Neural progenitor cell (in vitro differentiated cells): ENCODE measurements around the gene FOXK2. TPM values are rescaled to one million over a fixed set of nuclear protein-coding genes. Genes with fewer than 3 reads are reported as not detected.
A peak's percentile ranks its signal among the peaks of the same experiment; 100 is the strongest.
"Not testable (repeated sequence)": the region's sequence is repeated elsewhere in the genome, so short reads cannot be mapped to it uniquely, and the experiment has no call there.

ENCODE experiments used
- DNase-seq: peaks from one replicate; pipeline ENCODE4 v3.0.0-alpha.2; 2016; ENCODE audit warnings: low spot score
- H2AFZ ChIP-seq: fragments of 200-600 bp; sonication (generic); replicated peaks from 2 replicates; pipeline ENCODE4 v1.6.1; 2016; ENCODE audit warnings: antibody characterized with exemption
- H3F3A ChIP-seq: fragments of 200-600 bp; sonication (generic); 2 replicates; pipeline ENCODE4 v1.6.1; 2016; ENCODE audit warnings: antibody characterized with exemption, low read depth
- H3K27ac ChIP-seq: fragments of 200-600 bp; sonication (generic); 2 replicates; pipeline ENCODE4 v1.5.1; 2016; ENCODE audit warnings: mild to moderate bottlenecking
- H3K27me3 ChIP-seq: fragments of 200-600 bp; sonication (generic); 2 replicates; pipeline ENCODE4 v1.6.1; 2016; ENCODE audit warnings: mild to moderate bottlenecking, moderate library complexity
- H3K36me3 ChIP-seq: fragments of 200-600 bp; sonication (generic); 2 replicates; pipeline ENCODE4 v1.5.1; 2016
- H3K4me1 ChIP-seq: fragments of 200-600 bp; sonication (generic); 2 replicates; pipeline ENCODE4 v1.6.1; 2016; ENCODE audit warnings: mixed run types
- H3K4me2 ChIP-seq: fragments of 200-600 bp; sonication (generic); 2 replicates; pipeline ENCODE4 v1.6.1; 2016
- H3K4me3 ChIP-seq: fragments of 200-600 bp; sonication (generic); 2 replicates; pipeline ENCODE4 v1.5.1; 2016
- H3K79me2 ChIP-seq: fragments of 200-600 bp; sonication (generic); 2 replicates; pipeline ENCODE4 v1.6.1; 2016; ENCODE audit warnings: low read depth
- H3K9ac ChIP-seq: fragments of 200-600 bp; sonication (generic); 2 replicates; pipeline ENCODE4 v1.6.1; 2016
- H3K9me3 ChIP-seq: fragments of 200-600 bp; sonication (generic); 2 replicates; pipeline ENCODE4 v1.5.1; 2016; ENCODE audit warnings: low read depth
- H4K20me1 ChIP-seq: fragments of 200-600 bp; sonication (generic); 2 replicates; pipeline ENCODE4 v1.6.1; 2016; ENCODE audit warnings: low read depth
- H3K27ac Mint-ChIP-seq: 3 replicates; pipeline ENCODE4 v1.8.0; 2021; ENCODE audit warnings: mixed read lengths
- H3K27me3 Mint-ChIP-seq: 2 replicates; pipeline ENCODE4 v1.8.0; 2022; ENCODE audit warnings: low read depth, mild to moderate bottlenecking, inconsistent platforms, moderate library complexity, mixed read lengths; ENCODE audit not compliant: insufficient read depth
- H3K36me3 Mint-ChIP-seq: 3 replicates; pipeline ENCODE4 v1.8.0; 2021; ENCODE audit warnings: mixed read lengths
- H3K4me1 Mint-ChIP-seq: 3 replicates; pipeline ENCODE4 v1.8.0; 2021; ENCODE audit warnings: mixed read lengths
- H3K4me3 Mint-ChIP-seq: 3 replicates; pipeline ENCODE4 v1.8.0; 2021; ENCODE audit warnings: mild to moderate bottlenecking, moderate library complexity, mixed read lengths
- H3K9me3 Mint-ChIP-seq: 3 replicates; pipeline ENCODE4 v1.8.0; 2020; ENCODE audit warnings: mixed read lengths
- EZH2 ChIP-seq: fragments of 200-600 bp; sonication (generic); IDR thresholded peaks from 2 replicates; pipeline ENCODE4 v1.6.1; 2017; ENCODE audit warnings: antibody characterized with exemption, mild to moderate bottlenecking, moderate library complexity
- EZH2phosphoT487 ChIP-seq: fragments of 200-600 bp; sonication (generic); IDR thresholded peaks from 2 replicates; pipeline ENCODE4 v1.6.1; 2017; ENCODE audit warnings: antibody characterized with exemption
- total RNA-seq: library from RNA; depleted of rRNA; stranded (reverse); fragments of >200 nt; gene quantifications from 2 replicates; pipeline ENCODE4 v1.2.3, GENCODE V29; 2015; ENCODE audit warnings: low replicate concordance
- TF ChIP-seq, protein P1 (sequence below): fragments of 200-600 bp; sonication (generic); IDR thresholded peaks from 2 replicates; pipeline ENCODE4 v1.5.1; 2017; ENCODE audit warnings: antibody characterized with exemption, mild to moderate bottlenecking

FOXK2 gene
- total RNA-seq, 1 donor from 2014 or later, result 28.1 TPM

GRCh38 chr17:82583720-82584234 is 64.2 kb downstream of the FOXK2 start:
- Histone ChIP-seq H3K27ac (no peak overlapping the region), H3K4me2 (no peak overlapping the region), H3K4me3 (no peak overlapping the region), H3K9ac (no peak overlapping the region), H2AFZ (no peak overlapping the region), H3K36me3 (no peaks in the 10 kb centered on the region), H3K9me3 (no peaks in the 10 kb centered on the region), H3K79me2 (no peaks in the 10 kb centered on the region), H3K4me1 (no peaks in the 10 kb centered on the region), H3F3A (no peaks in the 10 kb centered on the region), H4K20me1 (peaks cover 3% of the 10 kb centered on the region), H3K27me3 (no peaks in the 10 kb centered on the region)
- Mint-ChIP-seq H3K4me1 (no peaks in the 10 kb centered on the region), H3K36me3 (peaks cover 25% of the 10 kb centered on the region), H3K27ac (no peak overlapping the region), H3K9me3 (no peaks in the 10 kb centered on the region), H3K27me3 (peaks cover 4% of the 10 kb centered on the region), H3K4me3 (no peak overlapping the region)
- no peak for DNase-seq
- TF ChIP-seq EZH2phosphoT487 (no peak), EZH2 (no peak)
- TF ChIP-seq, protein P1, sequence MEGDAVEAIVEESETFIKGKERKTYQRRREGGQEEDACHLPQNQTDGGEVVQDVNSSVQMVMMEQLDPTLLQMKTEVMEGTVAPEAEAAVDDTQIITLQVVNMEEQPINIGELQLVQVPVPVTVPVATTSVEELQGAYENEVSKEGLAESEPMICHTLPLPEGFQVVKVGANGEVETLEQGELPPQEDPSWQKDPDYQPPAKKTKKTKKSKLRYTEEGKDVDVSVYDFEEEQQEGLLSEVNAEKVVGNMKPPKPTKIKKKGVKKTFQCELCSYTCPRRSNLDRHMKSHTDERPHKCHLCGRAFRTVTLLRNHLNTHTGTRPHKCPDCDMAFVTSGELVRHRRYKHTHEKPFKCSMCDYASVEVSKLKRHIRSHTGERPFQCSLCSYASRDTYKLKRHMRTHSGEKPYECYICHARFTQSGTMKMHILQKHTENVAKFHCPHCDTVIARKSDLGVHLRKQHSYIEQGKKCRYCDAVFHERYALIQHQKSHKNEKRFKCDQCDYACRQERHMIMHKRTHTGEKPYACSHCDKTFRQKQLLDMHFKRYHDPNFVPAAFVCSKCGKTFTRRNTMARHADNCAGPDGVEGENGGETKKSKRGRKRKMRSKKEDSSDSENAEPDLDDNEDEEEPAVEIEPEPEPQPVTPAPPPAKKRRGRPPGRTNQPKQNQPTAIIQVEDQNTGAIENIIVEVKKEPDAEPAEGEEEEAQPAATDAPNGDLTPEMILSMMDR, result no peak

DNA sequence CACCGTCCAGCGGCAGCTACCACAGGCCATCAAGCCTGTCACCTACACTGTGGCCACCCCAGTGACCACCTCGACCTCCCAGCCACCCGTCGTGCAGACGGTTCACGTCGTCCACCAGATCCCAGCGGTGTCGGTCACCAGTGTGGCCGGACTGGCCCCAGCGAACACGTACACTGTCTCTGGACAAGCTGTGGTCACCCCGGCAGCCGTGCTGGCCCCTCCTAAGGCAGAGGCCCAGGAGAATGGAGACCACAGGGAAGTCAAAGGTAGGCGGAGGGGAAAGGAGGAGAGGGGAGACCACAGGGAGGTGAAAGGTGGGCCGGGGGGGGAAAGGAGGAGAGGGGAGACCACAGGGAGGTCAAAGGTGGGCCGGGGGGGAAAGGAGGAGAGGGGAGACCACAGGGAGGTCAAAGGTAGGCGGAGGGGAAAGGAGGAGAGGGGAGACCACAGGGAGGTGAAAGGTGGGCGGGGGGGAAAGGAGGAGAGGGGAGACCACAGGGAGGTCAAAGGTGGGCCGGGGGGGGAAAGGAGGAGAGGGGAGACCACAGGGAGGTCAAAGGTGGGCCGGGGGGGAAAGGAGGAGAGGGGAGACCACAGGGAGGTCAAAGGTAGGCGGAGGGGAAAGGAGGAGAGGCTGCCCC is 66.5 kb downstream of the FOXK2 start:
- peak overlapping the region; percentile 91 for H3K27ac Mint-ChIP-seq
- H3K4me3 ChIP-seq, H3K79me2 ChIP-seq, H3K27me3 Mint-ChIP-seq, H3K9ac ChIP-seq, H3K4me2 ChIP-seq, H3K4me1 ChIP-seq, H3K4me1 Mint-ChIP-seq, H3K27ac ChIP-seq, H3F3A ChIP-seq, H3K27me3 ChIP-seq, H3K36me3 ChIP-seq, H2AFZ ChIP-seq, H4K20me1 ChIP-seq, DNase-seq, H3K9me3 Mint-ChIP-seq, H3K9me3 ChIP-seq, H3K4me3 Mint-ChIP-seq: not testable (repeated sequence)
- peaks cover 25% of the 10 kb centered on the region for H3K36me3 Mint-ChIP-seq

GRCh38 chr17:82586576-82587233 is 67.2 kb downstream of the FOXK2 start:
- Mint-ChIP-seq H3K4me1 (no peaks in the 10 kb centered on the region), H3K27me3 (peaks cover 6% of the 10 kb centered on the region), H3K27ac (peak overlapping the region; percentile 23), H3K9me3 (no peaks in the 10 kb centered on the region), H3K36me3 (peaks cover 24% of the 10 kb centered on the region), H3K4me3 (no peak overlapping the region)
- DNase-seq, result no peak
- H4K20me1 ChIP-seq, result peaks cover 5% of the 10 kb centered on the region
- no peaks in the 10 kb centered on the region for H3K79me2 ChIP-seq
- H3K4me1 ChIP-seq, result no peaks in the 10 kb centered on the region
- H3K36me3 ChIP-seq, result no peaks in the 10 kb centered on the region
- H3K9ac ChIP-seq, result no peak overlapping the region
- H3K4me2 ChIP-seq, result no peak overlapping the region
- TF ChIP-seq EZH2phosphoT487 (no peak), EZH2 (no peak)
- TF ChIP-seq, protein P1, result no peak
- H2AFZ ChIP-seq, result no peak overlapping the region
- H3K27ac ChIP-seq, result no peak overlapping the region
- H3K9me3 ChIP-seq, result no peaks in the 10 kb centered on the region
- no peak overlapping the region for H3K4me3 ChIP-seq
- H3K27me3 ChIP-seq, result no peaks in the 10 kb centered on the region
- H3F3A ChIP-seq, result peaks cover 10% of the 10 kb centered on the region
